Measurements from ENCODE around the gene RNF19B. TPM values are rescaled to one million over a fixed set of nuclear protein-coding genes. Genes with fewer than 3 reads are reported as not detected.

The RNF19B gene
- polyA plus RNA-seq = 2.6 TPM

GRCh38 chr1:32964461-32965250 is at the start of gene RNF19B:
TSS of gene RNF19B (minus strand) at chr1:32964809. CDS start at chr1:32964685, 124 bp downstream.
- no peaks in the 10 kb centered on the region for H3K9me3 Mint-ChIP-seq
- peaks cover 28 to 31% (median 28%) of the 10 kb centered on the region in 3 donors for H3K4me1 Mint-ChIP-seq
- H3K4me3 Mint-ChIP-seq = peak within 1 kb of the TSS; percentile 91 to 96 (median 94)
- peak within 1 kb of the TSS; percentile 89 to 93 (median 90) for H3K27ac Mint-ChIP-seq
- H3K27me3 Mint-ChIP-seq = no peaks in the 10 kb centered on the region
- no peaks in the 10 kb centered on the region for H3K36me3 Mint-ChIP-seq

- H3K4me3 Mint-ChIP-seq = no peak overlapping the region
- peaks cover 0 to 2% (median 1%) of the 10 kb centered on the region in 3 donors for H3K4me1 Mint-ChIP-seq
- no peaks in the 10 kb centered on the region for H3K9me3 Mint-ChIP-seq
- no peaks in the 10 kb centered on the region for H3K27me3 Mint-ChIP-seq
- H3K36me3 Mint-ChIP-seq = peaks cover 12% of the 10 kb centered on the region
- no peak overlapping the region for H3K27ac Mint-ChIP-seq
These were observed 49.2 kb upstream of the RNF19B start for GRCh38 chr1:33013791-33014190.

GRCh38 chr1:33012165-33012564 is 47.6 kb upstream of the RNF19B start:
- H3K27ac Mint-ChIP-seq = peak overlapping the region in 1 of 3 donors; percentile 69
- H3K4me1 Mint-ChIP-seq = peaks cover 1 to 4% (median 2%) of the 10 kb centered on the region in 3 donors
- no peak overlapping the region for H3K4me3 Mint-ChIP-seq
- no peaks in the 10 kb centered on the region for H3K9me3 Mint-ChIP-seq
- H3K27me3 Mint-ChIP-seq = no peaks in the 10 kb centered on the region
- peaks cover 9% of the 10 kb centered on the region for H3K36me3 Mint-ChIP-seq

GRCh38 chr1:33010932-33011731 is 46.5 kb upstream of the RNF19B start:
- peaks cover 9% of the 10 kb centered on the region for H3K36me3 Mint-ChIP-seq
- H3K27ac Mint-ChIP-seq = peak overlapping the region in 2 of 3 donors; percentile 4 to 69
- H3K4me3 Mint-ChIP-seq = no peak overlapping the region
- H3K9me3 Mint-ChIP-seq = no peaks in the 10 kb centered on the region
- H3K27me3 Mint-ChIP-seq = no peaks in the 10 kb centered on the region
- H3K4me1 Mint-ChIP-seq = peaks cover 1 to 4% (median 4%) of the 10 kb centered on the region in 3 donors

- H3K36me3 Mint-ChIP-seq = peaks cover 10% of the 10 kb centered on the region
- peaks cover 1 to 6% (median 4%) of the 10 kb centered on the region in 3 donors for H3K4me1 Mint-ChIP-seq
- H3K27ac Mint-ChIP-seq = no peak overlapping the region
- H3K9me3 Mint-ChIP-seq = no peaks in the 10 kb centered on the region
- H3K4me3 Mint-ChIP-seq = no peak overlapping the region
- no peaks in the 10 kb centered on the region for H3K27me3 Mint-ChIP-seq
These were observed 45.0 kb upstream of the RNF19B start for GRCh38 chr1:33009561-33009960.

- peaks cover 6% of the 10 kb centered on the region for H3K36me3 Mint-ChIP-seq
- no peaks in the 10 kb centered on the region for H3K27me3 Mint-ChIP-seq
- H3K27ac Mint-ChIP-seq = no peak overlapping the region
These were observed 43.7 kb upstream of the RNF19B start for GRCh38 chr1:33008051-33008914.

GRCh38 chr1:33007190-33008050 is 42.8 kb upstream of the RNF19B start:
- Mint-ChIP-seq H3K4me3 (no peak overlapping the region), H3K27me3 (no peaks in the 10 kb centered on the region), H3K4me1 (peaks cover 1 to 6% (median 4%) of the 10 kb centered on the region in 3 donors), H3K9me3 (no peaks in the 10 kb centered on the region), H3K27ac (peak overlapping the region in 1 of 3 donors; percentile 50), H3K36me3 (peaks cover 6% of the 10 kb centered on the region)

More at GRCh38 chr1:33008051-33008914, 43.7 kb upstream of the RNF19B start:
- Mint-ChIP-seq H3K4me3 (peak overlapping the region in 1 of 4 donors; percentile 67), H3K4me1 (peaks cover 1 to 6% (median 4%) of the 10 kb centered on the region in 3 donors), H3K9me3 (no peaks in the 10 kb centered on the region)

- Mint-ChIP-seq H3K4me1 (peaks cover 0 to 6% (median 4%) of the 10 kb centered on the region in 3 donors), H3K27me3 (no peaks in the 10 kb centered on the region), H3K4me3 (no peak overlapping the region), H3K36me3 (peaks cover 6% of the 10 kb centered on the region), H3K27ac (no peak overlapping the region), H3K9me3 (no peaks in the 10 kb centered on the region)
These were observed 41.3 kb upstream of the RNF19B start for GRCh38 chr1:33005838-33006421.

GRCh38 chr1:33005117-33005837 is 40.7 kb upstream of the RNF19B start:
- H3K4me1 Mint-ChIP-seq = peaks cover 0 to 6% (median 4%) of the 10 kb centered on the region in 3 donors
- no peak overlapping the region for H3K4me3 Mint-ChIP-seq
- H3K27ac Mint-ChIP-seq = no peak overlapping the region
- H3K9me3 Mint-ChIP-seq = no peaks in the 10 kb centered on the region
- H3K36me3 Mint-ChIP-seq = peaks cover 3% of the 10 kb centered on the region
- no peaks in the 10 kb centered on the region for H3K27me3 Mint-ChIP-seq

- no peak overlapping the region for H3K4me3 Mint-ChIP-seq
- H3K27ac Mint-ChIP-seq = no peak overlapping the region
- no peaks in the 10 kb centered on the region for H3K27me3 Mint-ChIP-seq
- H3K4me1 Mint-ChIP-seq = peaks cover 0 to 4% (median 4%) of the 10 kb centered on the region in 3 donors
- no peaks in the 10 kb centered on the region for H3K9me3 Mint-ChIP-seq
- peaks cover 3% of the 10 kb centered on the region for H3K36me3 Mint-ChIP-seq
These were observed 40.0 kb upstream of the RNF19B start for GRCh38 chr1:33004613-33005012.

GRCh38 chr1:33003657-33004056 is 39.0 kb upstream of the RNF19B start:
- peaks cover 0 to 4% (median 4%) of the 10 kb centered on the region in 3 donors for H3K4me1 Mint-ChIP-seq
- H3K36me3 Mint-ChIP-seq = peaks cover 3% of the 10 kb centered on the region
- H3K27ac Mint-ChIP-seq = peak overlapping the region in 1 of 3 donors; percentile 15
- no peaks in the 10 kb centered on the region for H3K27me3 Mint-ChIP-seq
- no peaks in the 10 kb centered on the region for H3K9me3 Mint-ChIP-seq
- H3K4me3 Mint-ChIP-seq = no peak overlapping the region

- Mint-ChIP-seq H3K4me3 (no peak overlapping the region), H3K9me3 (no peaks in the 10 kb centered on the region), H3K4me1 (peaks cover under 1 to 16% (median 13%) of the 10 kb centered on the region in 3 donors), H3K36me3 (peaks cover 1% of the 10 kb centered on the region), H3K27ac (no peak overlapping the region), H3K27me3 (no peaks in the 10 kb centered on the region)
These were observed 37.4 kb upstream of the RNF19B start for GRCh38 chr1:33002006-33002405.

- H3K4me1 Mint-ChIP-seq = peaks cover 6 to 16% (median 13%) of the 10 kb centered on the region in 3 donors
- no peaks in the 10 kb centered on the region for H3K9me3 Mint-ChIP-seq
- H3K27ac Mint-ChIP-seq = peak overlapping the region in 1 of 3 donors; percentile 7
- H3K36me3 Mint-ChIP-seq = peaks cover 1% of the 10 kb centered on the region
- H3K27me3 Mint-ChIP-seq = no peaks in the 10 kb centered on the region
- H3K4me3 Mint-ChIP-seq = no peak overlapping the region
These were observed 36.7 kb upstream of the RNF19B start for GRCh38 chr1:33001282-33001681.
